GM23338 (cell line): ENCODE data around the gene PPFIBP2. TPM values are rescaled to one million over a fixed set of nuclear protein-coding genes. Genes with fewer than 3 reads are reported as not detected.

Source experiments
- ATAC-seq: fragments of 200-7000 bp; cut with Tn5 transposase; 3 replicates; pipeline ENCODE4 v1.9.1; 2020
- DNase-seq: peaks from one replicate; pipeline ENCODE4 v3.0.0-alpha.2; 2015; ENCODE audit warnings: low spot score
- H2AFZ ChIP-seq: fragments of 200-600 bp; sonication (generic); 2 replicates; pipeline ENCODE4 v1.8.0; 2016; ENCODE audit warnings: antibody characterized with exemption, mild to moderate bottlenecking, moderate library complexity
- H3F3A ChIP-seq: fragments of 200-600 bp; sonication (generic); replicated peaks from 2 replicates; pipeline ENCODE4 v1.8.0; 2017; ENCODE audit warnings: antibody characterized with exemption, mixed run types, low read depth
- H3K27ac ChIP-seq: fragments of 200-600 bp; sonication (generic); 2 replicates; pipeline ENCODE4 v1.6.1; 2016; ENCODE audit warnings: low read depth
- H3K27me3 ChIP-seq: fragments of 200-600 bp; sonication (generic); 2 replicates; pipeline ENCODE4 v1.8.0; 2016; ENCODE audit warnings: mild to moderate bottlenecking, mixed run types, moderate library complexity; ENCODE audit not compliant: insufficient read depth
- H3K36me3 ChIP-seq: fragments of 200-600 bp; sonication (generic); 2 replicates; pipeline ENCODE4 v1.8.0; 2016; ENCODE audit warnings: mild to moderate bottlenecking; ENCODE audit not compliant: insufficient read depth
- H3K4me1 ChIP-seq: fragments of 200-600 bp; sonication (generic); 2 replicates; pipeline ENCODE4 v1.8.0; 2016; ENCODE audit warnings: mild to moderate bottlenecking, moderate library complexity; ENCODE audit not compliant: insufficient read depth
- H3K4me2 ChIP-seq: fragments of 200-600 bp; sonication (generic); 2 replicates; pipeline ENCODE4 v1.7.1; 2017; ENCODE audit warnings: mixed run types
- H3K4me3 ChIP-seq: fragments of 200-600 bp; sonication (generic); 2 replicates; pipeline ENCODE4 v1.6.1; 2016; ENCODE audit warnings: mixed run types
- H3K79me2 ChIP-seq: fragments of 200-600 bp; sonication (generic); replicated peaks from 2 replicates; pipeline ENCODE4 v1.8.0; 2017; ENCODE audit warnings: mild to moderate bottlenecking; ENCODE audit not compliant: insufficient read depth
- H3K9me2 ChIP-seq: fragments of 200-600 bp; sonication (generic); 2 replicates; pipeline ENCODE4 v1.8.0; 2017; ENCODE audit not compliant: insufficient read depth
- H4K20me1 ChIP-seq: fragments of 200-600 bp; sonication (generic); replicated peaks from 2 replicates; pipeline ENCODE4 v1.8.0; 2017; ENCODE audit warnings: mild to moderate bottlenecking; ENCODE audit not compliant: insufficient read depth
- H3K27ac Mint-ChIP-seq: 2 replicates; pipeline ENCODE4 v1.8.0; 2020; ENCODE audit warnings: inconsistent platforms, mild to moderate bottlenecking, moderate library complexity, mixed read lengths
- H3K27me3 Mint-ChIP-seq: 3 replicates; pipeline ENCODE4 v1.8.0; 2022; ENCODE audit warnings: low read depth, mild to moderate bottlenecking, moderate library complexity, mixed read lengths, inconsistent platforms; ENCODE audit not compliant: insufficient read depth, poor library complexity
- H3K36me3 Mint-ChIP-seq: 3 replicates; pipeline ENCODE4 v1.8.0; 2021; ENCODE audit warnings: low read depth, mild to moderate bottlenecking, inconsistent platforms, moderate library complexity, mixed read lengths
- H3K4me1 Mint-ChIP-seq: 3 replicates; pipeline ENCODE4 v1.8.0; 2020; ENCODE audit warnings: mild to moderate bottlenecking, inconsistent platforms, mixed read lengths
- H3K4me3 Mint-ChIP-seq: 3 replicates; pipeline ENCODE4 v1.8.0; 2021; ENCODE audit warnings: moderate library complexity, mild to moderate bottlenecking, inconsistent platforms, mixed read lengths
- H3K9me3 Mint-ChIP-seq: 3 replicates; pipeline ENCODE4 v1.8.0; 2020; ENCODE audit warnings: moderate library complexity, mild to moderate bottlenecking, inconsistent platforms, mixed read lengths
- CREB1 ChIP-seq: fragments of 250-450 bp; sonication (Bioruptor Pico); IDR thresholded peaks from 2 replicates; pipeline ENCODE4 v1.5.0; 2020; ENCODE audit warnings: low read depth, mild to moderate bottlenecking, moderate library complexity
- EZH2phosphoT487 ChIP-seq: fragments of 200-600 bp; sonication (generic); IDR thresholded peaks from one replicate; pipeline ENCODE4 v1.8.1; 2018; ENCODE audit warnings: antibody characterized with exemption; ENCODE audit not compliant: unreplicated experiment
- JUNB ChIP-seq: IDR thresholded peaks from one replicate; pipeline ENCODE4 v1.6.1; 2016; ENCODE audit warnings: antibody characterized with exemption; ENCODE audit not compliant: unreplicated experiment
- NANOG ChIP-seq: IDR thresholded peaks from 2 replicates; pipeline ENCODE4 v1.6.1; 2016; ENCODE audit warnings: antibody characterized with exemption, borderline replicate concordance
- POLR2AphosphoS5 ChIP-seq: IDR thresholded peaks from 2 replicates; pipeline ENCODE4 v1.6.1; 2016; ENCODE audit warnings: antibody characterized with exemption, low read depth
- REST ChIP-seq: IDR thresholded peaks from one replicate; pipeline ENCODE4 v1.6.1; 2018; ENCODE audit warnings: antibody characterized with exemption; ENCODE audit not compliant: unreplicated experiment
- STAT1 ChIP-seq: IDR thresholded peaks from one replicate; pipeline ENCODE4 v1.6.1; 2016; ENCODE audit warnings: antibody characterized with exemption; ENCODE audit not compliant: unreplicated experiment
- ZNF114 ChIP-seq: fragments of 250-450 bp; sonication (Bioruptor Pico); IDR thresholded peaks from 2 replicates; pipeline ENCODE4 v1.5.0; 2020; ENCODE audit warnings: mild to moderate bottlenecking, moderate library complexity
- ZNF331 ChIP-seq: fragments of 250-450 bp; sonication (Bioruptor Pico); IDR thresholded peaks from 2 replicates; pipeline ENCODE4 v1.5.0; 2020; ENCODE audit warnings: low read depth, mild to moderate bottlenecking, moderate library complexity
- polyA plus RNA-seq: library from polyadenylated mRNA; unstranded; fragments of >200 nt; fragmentation: Nextera tagmentation; extraction: Ambion mirVana; gene quantifications from 2 replicates; pipeline ENCODE4 v1.2.1, GENCODE V29; 2016
- total RNA-seq: library from RNA; depleted of rRNA; stranded (reverse); fragments of >200 nt; shearing (Covaris generic); gene quantifications from 2 replicates; pipeline ENCODE4 v1.2.3, GENCODE V29; 2014
- TF ChIP-seq, protein P1 (sequence below): IDR thresholded peaks from 2 replicates; pipeline ENCODE4 v1.6.1; 2016; ENCODE audit warnings: antibody characterized with exemption
- TF ChIP-seq, protein P2 (sequence below), 2 experiments: fragments of 200-600 bp in 1 of 2; sonication (generic) in 1 of 2; conservative IDR thresholded peaks; 2 replicates each; pipeline versions ENCODE4 v1.5.1 to v1.6.1; 2016 to 2017; ENCODE audit warnings: antibody characterized with exemption in 2 of 2, low read depth in 2 of 2, mild to moderate bottlenecking in 2 of 2, moderate library complexity in 1 of 2
- TF ChIP-seq, protein P3 (sequence below): fragments of 250-450 bp; sonication (Bioruptor Pico); IDR thresholded peaks from 2 replicates; pipeline ENCODE4 v1.5.0; 2020; ENCODE audit warnings: mild to moderate bottlenecking, moderate library complexity

The PPFIBP2 gene
- total and polyA plus RNA-seq, 2 experiments from 2014 or later: 7.1 to 14.8 TPM

GRCh38 chr11:7581021-7581590 lies 67.3 kb downstream of the PPFIBP2 start:
- ATAC-seq (no peak), DNase-seq (no peak)
- Histone ChIP-seq H3K36me3 (no peaks in the 10 kb centered on the region), H3K27ac (no peak overlapping the region), H2AFZ (no peak overlapping the region), H4K20me1 (no peaks in the 10 kb centered on the region), H3K79me2 (no peaks in the 10 kb centered on the region), H3K4me2 (no peak overlapping the region), H3F3A (0 out of 2 replicates have a peak, but pooled peaks cover 6% of the 10 kb centered on the region), H3K4me3 (no peak overlapping the region), H3K27me3 (no peaks in the 10 kb centered on the region), H3K9me2 (0 out of 2 replicates have a peak, but pooled peaks cover 3% of the 10 kb centered on the region), H3K4me1 (peaks cover 35% of the 10 kb centered on the region)
- no peak overlapping the region for H3K4me3 Mint-ChIP-seq
- TF ChIP-seq JUNB (no peak), ZNF331 (CRISPR knock-in tag) (no peak), NANOG (no peak), CREB1 (CRISPR knock-in tag) (no peak), POLR2AphosphoS5 (no peak), STAT1 (no peak), EZH2phosphoT487 (no peak), ZNF114 (no peak), REST (no peak)
- TF ChIP-seq, protein P1, sequence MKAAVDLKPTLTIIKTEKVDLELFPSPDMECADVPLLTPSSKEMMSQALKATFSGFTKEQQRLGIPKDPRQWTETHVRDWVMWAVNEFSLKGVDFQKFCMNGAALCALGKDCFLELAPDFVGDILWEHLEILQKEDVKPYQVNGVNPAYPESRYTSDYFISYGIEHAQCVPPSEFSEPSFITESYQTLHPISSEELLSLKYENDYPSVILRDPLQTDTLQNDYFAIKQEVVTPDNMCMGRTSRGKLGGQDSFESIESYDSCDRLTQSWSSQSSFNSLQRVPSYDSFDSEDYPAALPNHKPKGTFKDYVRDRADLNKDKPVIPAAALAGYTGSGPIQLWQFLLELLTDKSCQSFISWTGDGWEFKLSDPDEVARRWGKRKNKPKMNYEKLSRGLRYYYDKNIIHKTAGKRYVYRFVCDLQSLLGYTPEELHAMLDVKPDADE: no peak
- TF ChIP-seq, protein P2, sequence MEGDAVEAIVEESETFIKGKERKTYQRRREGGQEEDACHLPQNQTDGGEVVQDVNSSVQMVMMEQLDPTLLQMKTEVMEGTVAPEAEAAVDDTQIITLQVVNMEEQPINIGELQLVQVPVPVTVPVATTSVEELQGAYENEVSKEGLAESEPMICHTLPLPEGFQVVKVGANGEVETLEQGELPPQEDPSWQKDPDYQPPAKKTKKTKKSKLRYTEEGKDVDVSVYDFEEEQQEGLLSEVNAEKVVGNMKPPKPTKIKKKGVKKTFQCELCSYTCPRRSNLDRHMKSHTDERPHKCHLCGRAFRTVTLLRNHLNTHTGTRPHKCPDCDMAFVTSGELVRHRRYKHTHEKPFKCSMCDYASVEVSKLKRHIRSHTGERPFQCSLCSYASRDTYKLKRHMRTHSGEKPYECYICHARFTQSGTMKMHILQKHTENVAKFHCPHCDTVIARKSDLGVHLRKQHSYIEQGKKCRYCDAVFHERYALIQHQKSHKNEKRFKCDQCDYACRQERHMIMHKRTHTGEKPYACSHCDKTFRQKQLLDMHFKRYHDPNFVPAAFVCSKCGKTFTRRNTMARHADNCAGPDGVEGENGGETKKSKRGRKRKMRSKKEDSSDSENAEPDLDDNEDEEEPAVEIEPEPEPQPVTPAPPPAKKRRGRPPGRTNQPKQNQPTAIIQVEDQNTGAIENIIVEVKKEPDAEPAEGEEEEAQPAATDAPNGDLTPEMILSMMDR (conservative IDR thresholded peaks at IDR 0.05; ENCODE audit: low read depth in 2 of 2): no peak
- TF ChIP-seq, protein P3, sequence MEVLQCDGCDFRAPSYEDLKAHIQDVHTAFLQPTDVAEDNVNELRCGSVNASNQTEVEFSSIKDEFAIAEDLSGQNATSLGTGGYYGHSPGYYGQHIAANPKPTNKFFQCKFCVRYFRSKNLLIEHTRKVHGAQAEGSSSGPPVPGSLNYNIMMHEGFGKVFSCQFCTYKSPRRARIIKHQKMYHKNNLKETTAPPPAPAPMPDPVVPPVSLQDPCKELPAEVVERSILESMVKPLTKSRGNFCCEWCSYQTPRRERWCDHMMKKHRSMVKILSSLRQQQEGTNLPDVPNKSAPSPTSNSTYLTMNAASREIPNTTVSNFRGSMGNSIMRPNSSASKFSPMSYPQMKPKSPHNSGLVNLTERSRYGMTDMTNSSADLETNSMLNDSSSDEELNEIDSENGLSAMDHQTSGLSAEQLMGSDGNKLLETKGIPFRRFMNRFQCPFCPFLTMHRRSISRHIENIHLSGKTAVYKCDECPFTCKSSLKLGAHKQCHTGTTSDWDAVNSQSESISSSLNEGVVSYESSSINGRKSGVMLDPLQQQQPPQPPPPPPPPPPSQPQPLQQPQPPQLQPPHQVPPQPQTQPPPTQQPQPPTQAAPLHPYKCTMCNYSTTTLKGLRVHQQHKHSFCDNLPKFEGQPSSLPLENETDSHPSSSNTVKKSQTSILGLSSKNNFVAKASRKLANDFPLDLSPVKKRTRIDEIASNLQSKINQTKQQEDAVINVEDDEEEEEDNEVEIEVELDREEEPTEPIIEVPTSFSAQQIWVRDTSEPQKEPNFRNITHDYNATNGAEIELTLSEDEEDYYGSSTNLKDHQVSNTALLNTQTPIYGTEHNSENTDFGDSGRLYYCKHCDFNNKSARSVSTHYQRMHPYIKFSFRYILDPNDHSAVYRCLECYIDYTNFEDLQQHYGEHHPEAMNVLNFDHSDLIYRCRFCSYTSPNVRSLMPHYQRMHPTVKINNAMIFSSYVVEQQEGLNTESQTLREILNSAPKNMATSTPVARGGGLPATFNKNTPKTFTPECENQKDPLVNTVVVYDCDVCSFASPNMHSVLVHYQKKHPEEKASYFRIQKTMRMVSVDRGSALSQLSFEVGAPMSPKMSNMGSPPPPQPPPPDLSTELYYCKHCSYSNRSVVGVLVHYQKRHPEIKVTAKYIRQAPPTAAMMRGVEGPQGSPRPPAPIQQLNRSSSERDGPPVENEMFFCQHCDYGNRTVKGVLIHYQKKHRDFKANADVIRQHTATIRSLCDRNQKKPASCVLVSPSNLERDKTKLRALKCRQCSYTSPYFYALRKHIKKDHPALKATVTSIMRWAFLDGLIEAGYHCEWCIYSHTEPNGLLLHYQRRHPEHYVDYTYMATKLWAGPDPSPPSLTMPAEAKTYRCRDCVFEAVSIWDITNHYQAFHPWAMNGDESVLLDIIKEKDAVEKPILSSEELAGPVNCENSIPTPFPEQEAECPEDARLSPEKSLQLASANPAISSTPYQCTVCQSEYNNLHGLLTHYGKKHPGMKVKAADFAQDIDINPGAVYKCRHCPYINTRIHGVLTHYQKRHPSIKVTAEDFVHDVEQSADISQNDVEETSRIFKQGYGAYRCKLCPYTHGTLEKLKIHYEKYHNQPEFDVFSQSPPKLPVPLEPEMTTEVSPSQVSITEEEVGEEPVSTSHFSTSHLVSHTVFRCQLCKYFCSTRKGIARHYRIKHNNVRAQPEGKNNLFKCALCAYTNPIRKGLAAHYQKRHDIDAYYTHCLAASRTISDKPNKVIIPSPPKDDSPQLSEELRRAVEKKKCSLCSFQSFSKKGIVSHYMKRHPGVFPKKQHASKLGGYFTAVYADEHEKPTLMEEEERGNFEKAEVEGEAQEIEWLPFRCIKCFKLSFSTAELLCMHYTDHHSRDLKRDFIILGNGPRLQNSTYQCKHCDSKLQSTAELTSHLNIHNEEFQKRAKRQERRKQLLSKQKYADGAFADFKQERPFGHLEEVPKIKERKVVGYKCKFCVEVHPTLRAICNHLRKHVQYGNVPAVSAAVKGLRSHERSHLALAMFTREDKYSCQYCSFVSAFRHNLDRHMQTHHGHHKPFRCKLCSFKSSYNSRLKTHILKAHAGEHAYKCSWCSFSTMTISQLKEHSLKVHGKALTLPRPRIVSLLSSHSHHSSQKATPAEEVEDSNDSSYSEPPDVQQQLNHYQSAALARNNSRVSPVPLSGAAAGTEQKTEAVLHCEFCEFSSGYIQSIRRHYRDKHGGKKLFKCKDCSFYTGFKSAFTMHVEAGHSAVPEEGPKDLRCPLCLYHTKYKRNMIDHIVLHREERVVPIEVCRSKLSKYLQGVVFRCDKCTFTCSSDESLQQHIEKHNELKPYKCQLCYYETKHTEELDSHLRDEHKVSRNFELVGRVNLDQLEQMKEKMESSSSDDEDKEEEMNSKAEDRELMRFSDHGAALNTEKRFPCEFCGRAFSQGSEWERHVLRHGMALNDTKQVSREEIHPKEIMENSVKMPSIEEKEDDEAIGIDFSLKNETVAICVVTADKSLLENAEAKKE (CRISPR knock-in tag): no peak
- peaks cover 12% of the 10 kb centered on the region for H3K27me3 Mint-ChIP-seq
- peaks cover 51% of the 10 kb centered on the region for H3K4me1 Mint-ChIP-seq
- no peaks in the 10 kb centered on the region for H3K36me3 Mint-ChIP-seq
- no peak overlapping the region for H3K27ac Mint-ChIP-seq
- no peaks in the 10 kb centered on the region for H3K9me3 Mint-ChIP-seq
